H1 (cell line): ENCODE results near the gene SLC12A5.

Experiments
- EP300 ChIP-seq, 2 experiments: IDR thresholded peaks; 1 replicate in 1 of 2; 2 replicates in 1 of 2; pipeline ENCODE4 v1.6.1; 2011 to 2012; ENCODE audit warnings: low read depth in 2 of 2, low read length in 2 of 2, mild to moderate bottlenecking in 2 of 2, borderline replicate concordance in 1 of 2, inconsistent platforms in 1 of 2, moderate library complexity in 1 of 2
- EZH2 ChIP-seq: fragments of 200-600 bp; sonication (generic); IDR thresholded peaks from 2 replicates; pipeline ENCODE4 v1.7.1; 2012; ENCODE audit warnings: low read depth, mild to moderate bottlenecking, moderate library complexity, low read length, inconsistent platforms; ENCODE audit not compliant: severe bottlenecking
- POLR2A ChIP-seq, 2 experiments: IDR thresholded peaks; 1 replicate in 1 of 2; 2 replicates in 1 of 2; pipeline ENCODE4 v1.6.1; 2011; ENCODE audit warnings: low read depth in 2 of 2, low read length in 2 of 2, mild to moderate bottlenecking in 2 of 2; ENCODE audit errors: control extremely low read depth in 1 of 2
- RAD21 ChIP-seq, 2 experiments: IDR thresholded peaks in 1 of 2; conservative IDR thresholded peaks in 1 of 2; 2 replicates each; pipeline ENCODE4 v1.6.1; 2011; ENCODE audit warnings: low read depth in 2 of 2, low read length in 2 of 2, improper control_type of control experiment in 1 of 2, inconsistent platforms in 1 of 2, mild to moderate bottlenecking in 1 of 2, moderate library complexity in 1 of 2
- SRF ChIP-seq: IDR thresholded peaks from 2 replicates; pipeline ENCODE4 v1.6.1; 2011; ENCODE audit warnings: mild to moderate bottlenecking, low read depth, low read length, moderate library complexity
- ZNF274 ChIP-seq: IDR thresholded peaks from 2 replicates; pipeline ENCODE4 v1.7.0; 2012; ENCODE audit warnings: low read length, borderline replicate concordance; ENCODE audit errors: extremely low read depth
- TF ChIP-seq, protein P1 (sequence below), 3 experiments: IDR thresholded peaks; 1 replicate in 2 of 3; 2 replicates in 1 of 3; pipeline versions ENCODE4 v1.5.1 to v1.6.1; 2011; ENCODE audit warnings: low read length in 3 of 3, mild to moderate bottlenecking in 3 of 3, inconsistent platforms in 2 of 3, low read depth in 1 of 3, moderate library complexity in 1 of 3; ENCODE audit not compliant: insufficient read depth in 1 of 3; ENCODE audit errors: control extremely low read depth in 1 of 3

DNA sequence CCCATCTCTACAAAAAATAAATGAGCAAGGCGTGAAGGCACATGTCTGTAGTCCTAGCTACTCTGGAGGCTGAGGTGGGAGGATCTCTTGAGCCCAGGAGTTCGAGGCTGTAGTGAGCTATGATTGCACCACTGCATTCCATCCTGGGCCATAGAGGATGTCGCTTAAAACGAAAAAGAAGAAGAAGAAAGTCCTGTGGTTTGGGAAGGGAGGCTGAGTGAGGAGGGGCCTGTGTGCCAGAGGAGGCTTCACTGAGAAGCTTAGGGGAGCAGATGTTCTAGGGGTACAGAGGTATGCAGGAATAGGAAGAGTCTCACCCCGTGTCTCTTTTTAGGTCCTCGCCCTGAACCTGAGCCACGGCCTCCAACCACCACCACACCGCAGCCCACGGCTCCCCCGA is 16.1 kb upstream of the SLC12A5 start:
- TF ChIP-seq, protein P1, sequence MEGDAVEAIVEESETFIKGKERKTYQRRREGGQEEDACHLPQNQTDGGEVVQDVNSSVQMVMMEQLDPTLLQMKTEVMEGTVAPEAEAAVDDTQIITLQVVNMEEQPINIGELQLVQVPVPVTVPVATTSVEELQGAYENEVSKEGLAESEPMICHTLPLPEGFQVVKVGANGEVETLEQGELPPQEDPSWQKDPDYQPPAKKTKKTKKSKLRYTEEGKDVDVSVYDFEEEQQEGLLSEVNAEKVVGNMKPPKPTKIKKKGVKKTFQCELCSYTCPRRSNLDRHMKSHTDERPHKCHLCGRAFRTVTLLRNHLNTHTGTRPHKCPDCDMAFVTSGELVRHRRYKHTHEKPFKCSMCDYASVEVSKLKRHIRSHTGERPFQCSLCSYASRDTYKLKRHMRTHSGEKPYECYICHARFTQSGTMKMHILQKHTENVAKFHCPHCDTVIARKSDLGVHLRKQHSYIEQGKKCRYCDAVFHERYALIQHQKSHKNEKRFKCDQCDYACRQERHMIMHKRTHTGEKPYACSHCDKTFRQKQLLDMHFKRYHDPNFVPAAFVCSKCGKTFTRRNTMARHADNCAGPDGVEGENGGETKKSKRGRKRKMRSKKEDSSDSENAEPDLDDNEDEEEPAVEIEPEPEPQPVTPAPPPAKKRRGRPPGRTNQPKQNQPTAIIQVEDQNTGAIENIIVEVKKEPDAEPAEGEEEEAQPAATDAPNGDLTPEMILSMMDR (IDR thresholded peaks at IDR 0.05; ENCODE audit: control extremely low read depth in 1 of 3, insufficient read depth in 1 of 3, low read depth in 1 of 3, low read length in 3 of 3), result no peak
- TF ChIP-seq SRF, result no peak
- TF ChIP-seq EZH2, result no peak
- TF ChIP-seq RAD21 (IDR thresholded peaks at IDR 0.05 in 1 of 2, conservative IDR thresholded peaks at IDR 0.05 in 1 of 2; ENCODE audit: low read depth in 2 of 2, low read length in 2 of 2), result no peak
- TF ChIP-seq ZNF274, result no peak
- no peak for TF ChIP-seq EP300 (IDR thresholded peaks at IDR 0.05; ENCODE audit: borderline replicate concordance in 1 of 2, low read depth in 2 of 2, low read length in 2 of 2)
- TF ChIP-seq POLR2A (IDR thresholded peaks at IDR 0.05; ENCODE audit: control extremely low read depth in 1 of 2, low read depth in 2 of 2, low read length in 2 of 2), result no peak
